IMR-90 (cell line): ENCODE data around the gene TPX2. TPM values are rescaled to one million over a fixed set of nuclear protein-coding genes. Genes with fewer than 3 reads are reported as not detected.

ENCODE experiments used
- ATAC-seq: fragments of 200-7000 bp; cut with Tn5 transposase; 2 replicates; pipeline ENCODE4 v1.9.1; 2020; ENCODE audit warnings: low read depth, mild to moderate bottlenecking, moderate library complexity
- BruUV-seq: library from RNA; stranded (reverse); fragments of 400-500 nt; replicated peaks from 2 replicates; lab custom pipeline; 2021; lab: Mats Ljungman, UMichigan
- CTCF ChIA-PET: fragments of 300-600 bp; formaldehyde crosslinking; extraction: SDS; loops from one replicate; lab custom pipeline; 2021; ENCODE audit warnings: antibody characterized with exemption; lab: Yijun Ruan, JAX
- POLR2A ChIA-PET: fragments of 300-600 bp; sonication (Branson Sonifier 250); formaldehyde crosslinking; loops from one replicate; lab custom pipeline; 2022; ENCODE audit warnings: antibody characterized with exemption; ENCODE audit not compliant: unreplicated experiment; lab: Charles Lee
- DNase-seq: peaks from one replicate; pipeline ENCODE4 v3.0.0; 2013
- H2AFZ ChIP-seq: replicated peaks from 2 replicates; pipeline ENCODE3; 2013; ENCODE audit warnings: low read length, mild to moderate bottlenecking; ENCODE audit not compliant: poor library complexity
- H2AK5ac ChIP-seq: 2 replicates; pipeline ENCODE4 v1.6.1; 2013; ENCODE audit warnings: low read depth, low read length, inconsistent platforms
- H2AK9ac ChIP-seq: replicated peaks from 2 replicates; pipeline ENCODE3; 2013; ENCODE audit warnings: mild to moderate bottlenecking, low read depth, low read length, moderate library complexity; ENCODE audit not compliant: poor library complexity
- H2BK120ac ChIP-seq: 2 replicates; pipeline ENCODE4 v1.6.1; 2013; ENCODE audit warnings: low read depth, low read length, inconsistent platforms
- H2BK15ac ChIP-seq: 3 replicates; pipeline ENCODE4 v1.6.1; 2013; ENCODE audit warnings: low read depth, low read length, inconsistent platforms
- H2BK20ac ChIP-seq: 2 replicates; pipeline ENCODE4 v1.6.1; 2013; ENCODE audit warnings: low read depth, mild to moderate bottlenecking, inconsistent platforms, low read length, moderate library complexity
- H2BK5ac ChIP-seq: 2 replicates; pipeline ENCODE4 v1.6.1; 2013; ENCODE audit warnings: mild to moderate bottlenecking, low read depth, low read length, inconsistent platforms; ENCODE audit not compliant: poor library complexity, severe bottlenecking
- H3K14ac ChIP-seq: replicated peaks from 2 replicates; pipeline ENCODE4 v1.6.1; 2013; ENCODE audit warnings: low read depth, low read length, inconsistent platforms
- H3K18ac ChIP-seq: 2 replicates; pipeline ENCODE4 v1.6.1; 2013; ENCODE audit warnings: low read depth, low read length, control low read depth
- H3K23ac ChIP-seq: 2 replicates; pipeline ENCODE4 v1.6.1; 2013; ENCODE audit warnings: low read depth, low read length, inconsistent platforms
- H3K27ac ChIP-seq: 2 replicates; pipeline ENCODE4 v1.5.1; 2013; ENCODE audit warnings: mild to moderate bottlenecking, control low read depth, low read length; ENCODE audit not compliant: insufficient read depth
- H3K27me3 ChIP-seq: 2 replicates; pipeline ENCODE4 v1.6.1; 2013; ENCODE audit warnings: low read length; ENCODE audit not compliant: control insufficient read depth, insufficient read depth
- H3K36me3 ChIP-seq: 2 replicates; pipeline ENCODE4 v1.6.1; 2013; ENCODE audit warnings: low read length, mixed read lengths; ENCODE audit not compliant: control insufficient read depth, insufficient read depth
- H3K4ac ChIP-seq: 2 replicates; pipeline ENCODE4 v1.6.1; 2013; ENCODE audit warnings: low read depth, low read length, inconsistent platforms
- H3K4me1 ChIP-seq: 2 replicates; pipeline ENCODE4 v1.6.1; 2013; ENCODE audit warnings: low read length, mixed read lengths; ENCODE audit not compliant: control insufficient read depth, insufficient read depth
- H3K4me2 ChIP-seq: 2 replicates; pipeline ENCODE4 v1.6.1; 2013; ENCODE audit warnings: low read depth, mild to moderate bottlenecking, control low read depth, low read length, moderate library complexity
- H3K4me3 ChIP-seq: 2 replicates; pipeline ENCODE4 v1.5.1; 2013; ENCODE audit warnings: low read depth, mild to moderate bottlenecking, control low read depth, low read length, moderate library complexity; ENCODE audit not compliant: insufficient read depth
- H3K56ac ChIP-seq: 2 replicates; pipeline ENCODE4 v1.6.1; 2013; ENCODE audit warnings: low read length, inconsistent platforms; ENCODE audit not compliant: insufficient read depth; ENCODE audit errors: extremely low read depth
- H3K79me1 ChIP-seq, 2 experiments: 2 replicates each; pipeline ENCODE4 v1.6.1; 2013; ENCODE audit warnings: low read length in 2 of 2, inconsistent platforms in 1 of 2, low read depth in 1 of 2
- H3K9ac ChIP-seq: 2 replicates; pipeline ENCODE4 v1.6.1; 2013; ENCODE audit warnings: low read depth, low read length, control low read depth
- H3K9me1 ChIP-seq: 2 replicates; pipeline ENCODE4 v1.6.1; 2013; ENCODE audit warnings: low read length, inconsistent platforms; ENCODE audit not compliant: insufficient read depth
- H3K9me3 ChIP-seq: 2 replicates; pipeline ENCODE4 v1.6.1; 2013; ENCODE audit warnings: low read length; ENCODE audit not compliant: control insufficient read depth, insufficient read depth
- H4K20me1 ChIP-seq: 2 replicates; pipeline ENCODE4 v1.6.1; 2013; ENCODE audit warnings: low read length, inconsistent platforms; ENCODE audit not compliant: insufficient read depth
- H4K5ac ChIP-seq: 2 replicates; pipeline ENCODE4 v1.6.1; 2013; ENCODE audit warnings: mild to moderate bottlenecking, low read depth, low read length, control low read depth
- H4K8ac ChIP-seq, 2 experiments: 2 replicates each; pipeline ENCODE4 v1.6.1; 2013; ENCODE audit warnings: low read depth in 2 of 2, low read length in 2 of 2, control low read depth in 1 of 2, inconsistent platforms in 1 of 2
- H4K91ac ChIP-seq: 2 replicates; pipeline ENCODE4 v1.6.1; 2013; ENCODE audit warnings: low read depth, low read length, inconsistent platforms; ENCODE audit not compliant: insufficient read depth
- BHLHE40 ChIP-seq: fragments of 150-350 bp; IDR thresholded peaks from 2 replicates; pipeline ENCODE4 v1.6.1; 2016; ENCODE audit warnings: mild to moderate bottlenecking, low read depth, low read length
- CEBPB ChIP-seq: IDR thresholded peaks from 2 replicates; pipeline ENCODE4 v1.6.1; 2012; ENCODE audit warnings: low read depth, low read length, improper control_type of control experiment
- CHD1 ChIP-seq: IDR thresholded peaks from 2 replicates; pipeline ENCODE4 v1.6.1; 2012; ENCODE audit warnings: low read depth, low read length, improper control_type of control experiment
- CTCF ChIP-seq: conservative IDR thresholded peaks from 2 replicates; pipeline ENCODE4 v1.5.1; 2012; ENCODE audit warnings: mild to moderate bottlenecking, low read depth, low read length, improper control_type of control experiment
- ELK1 ChIP-seq: fragments of 150-350 bp; IDR thresholded peaks from 2 replicates; pipeline ENCODE4 v1.6.1; 2016; ENCODE audit warnings: low read depth, mild to moderate bottlenecking, low read length, moderate library complexity, borderline replicate concordance
- FOS ChIP-seq: fragments of 150-350 bp; IDR thresholded peaks from 2 replicates; pipeline ENCODE4 v1.6.1; 2016; ENCODE audit warnings: low read depth, low read length
- MAFK ChIP-seq: IDR thresholded peaks from 2 replicates; pipeline ENCODE4 v1.6.1; 2012; ENCODE audit warnings: low read depth, low read length, improper control_type of control experiment
- MXI1 ChIP-seq: IDR thresholded peaks from 2 replicates; pipeline ENCODE4 v1.6.1; 2012; ENCODE audit warnings: low read depth, mild to moderate bottlenecking, low read length, moderate library complexity, borderline replicate concordance
- POLR2A ChIP-seq: IDR thresholded peaks from 2 replicates; pipeline ENCODE4 v1.6.1; 2012; ENCODE audit warnings: mild to moderate bottlenecking, low read depth, low read length
- RCOR1 ChIP-seq: IDR thresholded peaks from 2 replicates; pipeline ENCODE4 v1.6.1; 2012; ENCODE audit warnings: mild to moderate bottlenecking, low read length, improper control_type of control experiment; ENCODE audit not compliant: insufficient replicate concordance
- RFX5 ChIP-seq: IDR thresholded peaks from 2 replicates; pipeline ENCODE4 v1.8.0; 2012; ENCODE audit warnings: low read depth, mild to moderate bottlenecking, low read length, moderate library complexity
- SMC3 ChIP-seq: fragments of 150-350 bp; IDR thresholded peaks from 2 replicates; pipeline ENCODE4 v1.6.1; 2016; ENCODE audit warnings: low read depth, mild to moderate bottlenecking, antibody characterized with exemption, low read length, moderate library complexity
- WGBS, 2 experiments: methylation state at CpG; one replicate each; pipeline versions ENCODE4 v1.1.5 to v1.1.7; 2013; ENCODE audit warnings: missing lambda C conversion rate in 2 of 2; ENCODE audit not compliant: insufficient read length in 1 of 2; ENCODE audit errors: extremely low coverage in 2 of 2; 5-methylcytosine and 5-hydroxymethylcytosine counted together
- dilution Hi-C: fragments of 300-500 bp; cut with HindIII; formaldehyde crosslinking; loops from one replicate; pipeline ENCODE4 v1.14.3; 2018; ENCODE audit warnings: low sequenced_read_pairs; ENCODE audit not compliant: unreplicated experiment
- in situ Hi-C: fragments of 300-500 bp; cut with MboI; formaldehyde crosslinking; loops from 3 replicates; pipeline ENCODE4 v1.14.3; 2019; ENCODE audit warnings: low sequenced_read_pairs, inconsistent platforms, mixed read lengths
- intact Hi-C: fragments of 100-400 bp; cut with micrococcal nuclease; formaldehyde crosslinking; loops from 2 replicates; pipeline ENCODE4 v1.10.0; 2022
- polyA plus RNA-seq, 3 experiments: library from polyadenylated mRNA; depleted of rRNA; stranded (reverse); fragments of >200 nt; gene quantifications; 2 replicates each; pipeline ENCODE4 v1.2.3, GENCODE V29; 2012; ENCODE audit warnings: low replicate concordance in 1 of 3
- total RNA-seq: library from RNA; depleted of rRNA; stranded (reverse); fragments of >200 nt; gene quantifications from 2 replicates; pipeline ENCODE4 v1.2.3, GENCODE V29; 2012
- TF ChIP-seq, protein P1 (sequence below): fragments of 150-350 bp; IDR thresholded peaks from 2 replicates; pipeline ENCODE4 v1.6.1; 2017; ENCODE audit warnings: mild to moderate bottlenecking, antibody characterized with exemption, low read length, low read depth

Gene TPX2
- total and polyA plus RNA-seq, 2 of the 4 experiments (the other 2 are of a cell fraction): 28.5 to 72.2 TPM

DNA sequence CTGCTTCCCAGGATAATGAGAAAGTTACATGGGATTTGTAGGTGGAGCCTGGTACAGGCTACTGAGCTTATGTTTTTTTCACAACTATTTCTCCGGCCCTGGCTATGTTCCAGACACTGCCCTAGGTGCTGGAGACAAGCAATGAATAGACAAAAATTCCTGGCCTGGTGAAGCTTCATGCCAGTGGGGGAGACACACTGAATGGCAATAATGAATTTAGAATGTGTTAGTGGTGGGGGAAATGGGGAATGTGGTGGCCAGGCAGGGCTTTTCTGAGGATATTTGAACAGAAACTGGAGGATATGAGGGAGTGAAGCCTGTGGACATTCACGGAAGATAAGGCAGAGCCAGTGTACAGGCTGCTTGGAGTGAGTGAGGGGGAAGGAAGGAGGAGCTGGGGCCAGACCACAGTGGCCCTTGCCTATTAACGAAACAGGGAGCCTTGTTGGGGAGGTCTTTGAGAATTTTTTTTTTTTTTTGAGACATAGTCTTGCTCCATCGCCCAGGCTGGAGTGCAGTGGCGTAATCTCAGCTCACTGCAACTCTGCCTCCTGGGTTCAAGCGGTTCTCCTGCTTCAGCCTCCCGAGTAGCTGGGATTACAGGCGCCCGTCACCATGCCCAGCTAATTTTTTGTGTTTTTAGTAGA lies 99.7 kb downstream of the TPX2 start:
- Histone ChIP-seq H2BK20ac (no peak overlapping the region; the same call in 1 of the 2 replicates), H3K27ac (no peak overlapping the region), H2BK5ac (no peak overlapping the region), H3K4me3 (no peak overlapping the region), H2BK120ac (no peak overlapping the region), H2AK5ac (peak overlapping the region; percentile 10; the same call in 1 of the 2 replicates), H2BK15ac (no peak overlapping the region), H3K9ac (no peak overlapping the region), H3K4me1 (peaks cover 30% of the 10 kb centered on the region), H4K20me1 (peaks cover 36% of the 10 kb centered on the region), H4K5ac (no peak overlapping the region), H3K23ac (no peak overlapping the region), H3K14ac (no peak overlapping the region), H4K8ac (no peak overlapping the region), H3K36me3 (no peaks in the 10 kb centered on the region), H3K4ac (no peak overlapping the region), H3K9me1 (peaks cover 36% of the 10 kb centered on the region), H2AFZ (no peak overlapping the region), H3K18ac (no peak overlapping the region), H2AK9ac (no peak overlapping the region), H3K4me2 (no peak overlapping the region), H3K9me3 (no peaks in the 10 kb centered on the region), H3K27me3 (peaks cover 3% of the 10 kb centered on the region; the same call in 1 of the 2 replicates), H4K91ac (no peak overlapping the region), H3K56ac (no peak overlapping the region), H3K79me1 (0 out of 4 replicates have a peak, but pooled peaks cover 0 to 4% of the 10 kb centered on the region in 2 experiments)
- no TSS peak for BruUV-seq
- no peak for DNase-seq
- in situ Hi-C loops: loop anchor here (25.0 kb wide), 2 partner anchors 649 to 824 kb away; partner anchors contain the start of gene C20orf203
- CTCF ChIA-PET: interaction anchor here (0.7 to 3.5 kb wide), 5 partner anchors 8 to 279 kb away, joined by 3 to 12 read pairs (median 3); no protein-coding TSS in a partner anchor
- TF ChIP-seq POLR2A: no peak
- TF ChIP-seq MAFK: no peak
- TF ChIP-seq FOS: no peak
- TF ChIP-seq RFX5: no peak
- no peak for TF ChIP-seq CHD1
- no peak for TF ChIP-seq SMC3
- TF ChIP-seq CEBPB: no peak
- no peak for TF ChIP-seq MXI1
- no peak for TF ChIP-seq RCOR1
- TF ChIP-seq, protein P1, sequence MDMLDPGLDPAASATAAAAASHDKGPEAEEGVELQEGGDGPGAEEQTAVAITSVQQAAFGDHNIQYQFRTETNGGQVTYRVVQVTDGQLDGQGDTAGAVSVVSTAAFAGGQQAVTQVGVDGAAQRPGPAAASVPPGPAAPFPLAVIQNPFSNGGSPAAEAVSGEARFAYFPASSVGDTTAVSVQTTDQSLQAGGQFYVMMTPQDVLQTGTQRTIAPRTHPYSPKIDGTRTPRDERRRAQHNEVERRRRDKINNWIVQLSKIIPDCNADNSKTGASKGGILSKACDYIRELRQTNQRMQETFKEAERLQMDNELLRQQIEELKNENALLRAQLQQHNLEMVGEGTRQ: no peak
- no peak for TF ChIP-seq CTCF
- TF ChIP-seq ELK1: no peak
- no peak for TF ChIP-seq BHLHE40
- intact Hi-C loops: no loop called here
- ATAC-seq: no peak
- WGBS, 2 experiments: 71% methylated on average over 3 of the region's 9 CpGs; no CpG with 5 or more reads in 1 of the 2 experiments
- POLR2A ChIA-PET: no interaction called here
- dilution Hi-C loops: no loop called here
